GM19452 (cell line): Measurements from ENCODE around the gene EHBP1.
"Not testable (repeated sequence)": the region's sequence is repeated elsewhere in the genome, so short reads cannot be mapped to it uniquely, and the experiment has no call there.

Experiments used
- ATAC-seq: cut with Tn5 transposase; IDR thresholded peaks from one replicate; pipeline ENCODE4 v1.9.1; 2021; ENCODE audit not compliant: unreplicated experiment

The EHBP1 gene

DNA sequence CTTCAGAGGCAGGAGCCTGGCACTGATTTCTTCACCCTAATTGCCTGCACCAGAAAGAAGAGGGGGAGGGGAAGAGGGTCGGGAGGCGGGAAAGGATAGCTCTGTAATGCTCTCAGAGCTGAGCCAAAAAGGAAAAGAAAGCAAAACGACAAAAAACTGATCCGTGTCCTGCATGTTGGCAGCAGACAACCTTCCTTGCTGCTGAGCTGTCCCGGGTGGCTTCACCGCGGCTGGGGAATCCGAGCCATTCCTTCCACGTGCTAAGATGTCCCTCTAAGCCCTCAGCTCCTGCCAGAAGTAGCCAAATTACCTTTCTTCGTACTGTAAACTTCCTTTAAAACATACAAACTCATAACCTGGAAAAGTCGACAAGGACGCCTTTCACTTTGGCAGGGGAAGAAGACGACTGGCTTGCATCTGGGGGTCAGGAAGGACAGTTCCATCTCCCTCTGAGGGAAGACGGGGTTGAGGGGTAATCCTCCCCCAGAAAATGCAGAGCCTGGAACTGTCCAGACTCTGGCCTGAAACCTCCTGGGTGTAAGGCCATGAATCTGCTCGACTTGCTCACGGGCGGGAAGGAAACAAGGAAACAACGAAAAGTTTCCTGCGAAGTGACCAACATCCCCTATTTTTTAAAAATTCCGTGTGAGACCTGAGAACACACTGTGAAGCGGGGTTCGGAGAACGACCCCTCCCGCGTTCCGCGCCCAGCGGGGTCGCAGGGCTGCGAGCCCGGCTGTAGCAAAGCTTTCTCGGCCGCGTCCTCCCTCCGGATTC, 352.8 kb downstream of the EHBP1 start:
- ATAC-seq, result no peak

GRCh38 chr2:63058921-63059792, 353.6 kb downstream of the EHBP1 start:
- no peak for ATAC-seq

DNA sequence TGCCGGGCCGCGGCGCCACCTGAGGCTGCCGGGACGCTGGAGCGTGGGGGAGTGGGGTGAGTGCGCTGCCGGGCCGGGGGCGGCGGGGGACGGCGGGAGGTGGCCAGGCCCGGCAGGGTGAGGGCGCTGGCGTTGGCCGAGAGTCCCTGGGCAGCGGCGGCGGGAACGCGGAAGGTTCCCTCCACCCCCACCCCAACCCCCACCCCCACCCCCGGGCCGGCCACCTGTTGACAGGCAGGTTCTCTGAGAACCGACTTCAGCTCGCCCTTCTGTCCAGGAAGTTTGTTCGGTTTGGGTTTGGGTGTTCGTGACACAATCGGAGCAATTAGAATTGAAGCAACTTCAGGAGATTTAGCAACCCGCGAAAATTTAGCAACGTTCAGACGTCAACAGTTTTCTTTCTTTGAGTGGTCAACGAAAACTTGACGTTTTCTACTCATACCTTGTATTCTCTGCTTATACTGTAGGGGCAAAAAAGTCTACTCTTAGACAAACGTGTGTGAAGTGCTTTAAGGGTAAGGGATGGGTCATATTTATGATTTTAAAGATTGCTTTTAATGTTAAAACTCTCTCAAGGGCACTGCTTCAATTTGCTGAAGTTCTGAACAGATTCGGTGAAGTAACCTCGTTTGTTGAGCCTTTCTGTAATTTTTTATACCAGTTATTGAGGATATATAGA, 354.4 kb downstream of the EHBP1 start:
- no peak for ATAC-seq

- ATAC-seq, result no peak
Measured at GRCh38 chr2:63060472-63060991, 355.0 kb downstream of the EHBP1 start.

- ATAC-seq, result no peak
Measured at GRCh38 chr2:63064197-63064596, 358.7 kb downstream of the EHBP1 start.

DNA sequence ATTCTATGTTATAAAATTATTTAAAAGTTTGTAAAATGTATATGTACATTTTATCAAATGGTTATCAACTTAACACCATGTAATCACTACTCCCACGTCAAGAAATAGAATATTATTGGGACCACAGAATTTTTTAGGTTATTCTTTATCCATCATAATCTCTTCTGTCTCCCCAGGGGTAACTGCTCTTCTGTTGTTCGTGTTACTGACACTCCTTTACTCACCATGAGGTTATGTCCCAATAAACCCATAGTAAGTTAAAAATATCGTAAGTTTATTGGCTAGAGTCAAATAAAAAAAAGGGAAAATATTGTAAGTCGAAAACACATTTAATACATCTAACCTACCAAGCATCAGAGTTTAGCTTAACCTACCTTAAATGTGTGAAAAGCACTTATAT, 359.1 kb downstream of the EHBP1 start:
- ATAC-seq, result no peak

DNA sequence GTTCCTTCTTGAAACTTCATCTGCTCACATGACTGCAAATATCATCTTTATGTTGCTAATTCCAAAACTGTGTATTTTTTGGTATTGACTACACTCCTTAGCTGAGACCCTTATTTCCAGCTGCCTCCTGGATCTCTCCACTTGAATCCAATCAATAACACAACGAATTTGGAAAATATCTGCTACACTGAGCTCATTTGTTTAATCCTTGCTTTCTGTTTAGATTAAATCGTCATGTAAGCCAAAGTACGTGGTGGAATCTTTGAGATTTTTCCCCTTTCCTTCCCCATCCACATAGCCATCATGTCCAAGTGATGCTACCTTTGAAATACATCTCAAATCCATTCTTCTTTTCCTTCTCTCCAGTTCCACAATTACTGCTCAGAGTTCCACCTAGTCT, 360.8 kb downstream of the EHBP1 start:
- ATAC-seq, result no peak

DNA sequence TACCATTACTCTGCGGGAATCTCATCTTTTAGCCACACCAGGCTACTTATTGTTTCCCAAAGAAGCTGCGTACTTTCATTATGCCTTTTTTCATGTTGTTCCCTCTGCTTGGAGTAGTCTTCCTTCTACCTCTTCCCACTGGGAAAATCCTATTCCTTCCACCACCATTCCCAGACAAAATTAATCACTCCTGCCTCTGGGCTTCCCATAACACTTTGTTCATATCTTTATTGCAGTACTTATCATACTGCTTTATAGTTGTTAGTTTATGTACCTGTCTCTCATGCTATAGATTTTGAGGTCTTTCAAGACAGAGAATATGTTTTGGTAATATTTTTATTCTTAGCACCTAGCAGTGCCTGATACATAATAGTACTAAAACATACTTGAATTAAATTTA, 361.3 kb downstream of the EHBP1 start:
- no peak for ATAC-seq

DNA sequence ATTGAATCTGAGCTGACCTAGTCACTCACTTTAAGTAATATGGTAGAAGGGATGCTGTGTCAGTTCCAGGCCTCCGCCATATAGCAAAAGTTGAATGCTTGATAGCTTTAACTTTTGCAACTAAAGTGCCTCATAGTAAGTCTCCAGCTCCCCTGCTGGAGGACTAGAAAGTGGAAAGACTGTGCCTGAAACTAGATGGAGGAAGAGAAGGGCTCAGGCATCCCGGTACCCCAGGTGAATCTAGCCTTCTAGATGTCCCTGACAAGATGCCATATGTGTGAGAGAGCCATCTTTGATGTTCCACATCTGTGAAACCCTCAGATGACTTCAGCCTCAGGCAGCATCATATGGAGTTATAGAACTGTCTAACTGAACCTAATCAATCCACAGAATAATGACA, 366.2 kb downstream of the EHBP1 start:
- ATAC-seq, result no peak

DNA sequence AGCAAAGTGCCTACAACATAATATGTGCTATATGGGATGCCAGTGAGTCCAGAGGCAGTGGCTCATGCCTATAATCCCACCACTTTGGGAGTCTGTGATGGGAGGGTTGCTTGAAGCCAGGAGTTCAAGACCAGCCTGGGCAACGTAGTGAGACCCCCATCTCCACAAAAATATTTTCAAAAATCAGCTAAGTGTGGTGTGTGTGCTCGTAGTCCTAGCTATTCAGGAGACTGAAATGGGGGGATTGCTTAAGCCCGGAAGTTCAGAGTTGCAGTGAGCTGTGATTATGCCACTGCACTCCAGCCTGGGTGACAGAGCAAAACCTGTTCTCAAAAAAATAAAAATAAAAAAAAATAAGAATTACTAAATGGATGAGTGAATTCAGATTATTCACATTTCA, 368.5 kb downstream of the EHBP1 start:
- ATAC-seq, result no peak

DNA sequence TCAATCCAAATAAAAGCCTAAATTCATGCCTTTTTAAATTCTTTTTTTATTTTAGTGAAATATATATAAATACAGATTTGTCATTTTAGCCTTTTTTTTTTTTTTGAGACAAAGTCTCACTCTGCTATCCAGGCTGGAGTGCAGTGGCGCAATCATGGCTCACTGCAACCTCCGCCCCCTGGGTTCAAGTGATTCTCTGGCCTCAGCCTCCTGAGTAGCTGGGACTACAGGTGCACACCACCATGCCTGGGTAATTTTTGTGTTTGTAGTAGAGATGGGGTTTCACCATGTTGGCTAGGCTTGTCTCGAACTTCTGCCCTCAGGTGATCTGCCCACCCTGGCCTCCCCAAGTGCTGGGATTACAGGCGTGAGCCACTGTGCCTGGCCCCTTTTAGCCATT, 368.9 kb downstream of the EHBP1 start:
- not testable (repeated sequence) for ATAC-seq

DNA sequence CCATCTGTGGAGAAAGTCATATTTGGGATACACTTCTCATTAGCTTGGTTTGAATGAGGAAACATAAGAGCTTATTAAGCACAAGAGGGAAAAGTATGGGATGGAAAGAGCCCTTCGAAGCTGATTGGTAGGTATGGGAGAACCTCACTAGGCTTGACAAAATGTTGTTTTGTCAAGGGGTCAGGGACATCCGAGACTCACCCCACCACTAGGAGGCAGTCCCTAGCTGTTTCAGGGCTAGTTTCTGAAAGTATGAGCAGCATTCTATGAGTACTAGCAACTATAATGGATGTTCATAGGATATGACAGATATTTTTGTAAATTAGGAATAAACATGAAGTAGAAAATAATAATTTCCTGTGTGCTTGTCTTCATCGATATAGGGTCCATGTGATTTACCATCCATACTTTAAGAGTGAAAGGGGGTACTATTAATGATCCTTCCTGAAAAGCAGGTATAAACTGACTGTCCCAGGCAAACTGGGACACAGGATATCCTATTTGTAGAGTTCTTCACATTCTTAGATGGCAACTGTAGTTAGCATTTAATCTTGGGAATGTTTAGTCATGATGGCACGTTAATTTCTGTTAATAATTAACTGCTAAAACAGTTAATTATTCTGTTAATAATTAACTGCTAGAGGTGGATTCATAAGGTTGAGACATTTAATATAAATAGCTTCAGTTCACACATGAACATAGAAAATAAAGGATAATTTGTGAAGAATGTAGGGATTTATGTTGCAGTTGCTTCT, 373.5 kb downstream of the EHBP1 start:
- no peak for ATAC-seq

- no peak for ATAC-seq
Measured at GRCh38 chr2:63081404-63081803, 375.9 kb downstream of the EHBP1 start.

GRCh38 chr2:63086687-63087086, 381.2 kb downstream of the EHBP1 start:
- no peak for ATAC-seq

DNA sequence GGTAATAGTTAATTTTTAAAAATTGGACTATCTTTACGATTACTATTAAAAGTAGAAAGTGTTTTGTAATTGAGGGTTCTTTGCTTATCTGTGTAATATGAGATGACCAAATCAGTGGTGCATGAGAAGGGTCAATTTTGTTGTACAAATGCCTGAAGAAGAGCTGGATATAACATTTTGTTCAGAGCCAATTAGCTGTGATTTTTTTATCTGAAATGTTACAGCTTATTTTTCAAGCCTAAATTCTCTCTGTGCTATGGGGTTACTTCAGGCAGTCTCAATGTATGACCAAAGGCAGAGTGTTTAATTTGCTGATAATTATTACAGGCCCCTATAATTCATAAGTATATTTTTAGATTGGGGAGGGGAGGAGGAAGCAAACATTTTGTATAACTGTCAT, 386.9 kb downstream of the EHBP1 start:
- ATAC-seq, result no peak

GRCh38 chr2:63092857-63093256, 387.3 kb downstream of the EHBP1 start:
- no peak for ATAC-seq

DNA sequence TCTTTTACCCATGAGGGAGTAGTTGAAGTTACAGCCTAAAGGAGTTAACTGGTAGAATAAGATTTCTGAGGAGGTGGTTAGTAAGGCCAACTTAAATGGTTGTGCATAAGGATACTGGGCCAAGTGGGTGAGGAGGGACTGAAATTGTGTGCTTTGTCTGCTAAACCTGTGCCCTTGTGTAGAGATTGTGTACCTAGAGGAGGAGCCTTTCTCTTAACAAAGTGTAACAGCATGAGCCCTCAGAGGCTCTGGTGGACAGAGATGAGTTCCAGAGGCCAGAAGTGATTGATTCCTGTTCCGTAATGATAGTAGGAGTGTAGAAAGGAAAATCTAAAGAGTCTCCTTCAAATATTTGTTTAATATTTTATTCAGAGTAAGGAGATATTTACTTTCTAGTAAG, 388.0 kb downstream of the EHBP1 start:
- ATAC-seq, result no peak
